Panc1 (cell line): ENCODE data around the gene RNASEH1.

Source experiments
- CTCF ChIP-seq: fragments of 450-650 bp; IDR thresholded peaks from 2 replicates; pipeline ENCODE4 v1.5.1; 2017; ENCODE audit warnings: mild to moderate bottlenecking
- POLR2AphosphoS5 ChIP-seq: IDR thresholded peaks from 2 replicates; pipeline ENCODE4 v1.6.1; 2012; ENCODE audit warnings: mild to moderate bottlenecking, low read depth, low read length, moderate library complexity
- SIN3A ChIP-seq: IDR thresholded peaks from 2 replicates; pipeline ENCODE4 v1.6.1; 2012; ENCODE audit warnings: low read depth, mild to moderate bottlenecking, low read length, moderate library complexity, borderline replicate concordance; ENCODE audit not compliant: insufficient read depth
- TF ChIP-seq, protein P1 (sequence below), 2 experiments: IDR thresholded peaks; 2 replicates each; pipeline ENCODE4 v1.6.1; 2011 to 2012; ENCODE audit warnings: low read depth in 2 of 2, control low read depth in 1 of 2, low read length in 1 of 2, mild to moderate bottlenecking in 1 of 2, moderate library complexity in 1 of 2; ENCODE audit not compliant: insufficient read depth in 1 of 2

- TF ChIP-seq CTCF = no peak
- peak; percentile 2; the same call in 1 of the 2 replicates for TF ChIP-seq SIN3A
- peak; percentile 92 for TF ChIP-seq POLR2AphosphoS5
- TF ChIP-seq, protein P1, sequence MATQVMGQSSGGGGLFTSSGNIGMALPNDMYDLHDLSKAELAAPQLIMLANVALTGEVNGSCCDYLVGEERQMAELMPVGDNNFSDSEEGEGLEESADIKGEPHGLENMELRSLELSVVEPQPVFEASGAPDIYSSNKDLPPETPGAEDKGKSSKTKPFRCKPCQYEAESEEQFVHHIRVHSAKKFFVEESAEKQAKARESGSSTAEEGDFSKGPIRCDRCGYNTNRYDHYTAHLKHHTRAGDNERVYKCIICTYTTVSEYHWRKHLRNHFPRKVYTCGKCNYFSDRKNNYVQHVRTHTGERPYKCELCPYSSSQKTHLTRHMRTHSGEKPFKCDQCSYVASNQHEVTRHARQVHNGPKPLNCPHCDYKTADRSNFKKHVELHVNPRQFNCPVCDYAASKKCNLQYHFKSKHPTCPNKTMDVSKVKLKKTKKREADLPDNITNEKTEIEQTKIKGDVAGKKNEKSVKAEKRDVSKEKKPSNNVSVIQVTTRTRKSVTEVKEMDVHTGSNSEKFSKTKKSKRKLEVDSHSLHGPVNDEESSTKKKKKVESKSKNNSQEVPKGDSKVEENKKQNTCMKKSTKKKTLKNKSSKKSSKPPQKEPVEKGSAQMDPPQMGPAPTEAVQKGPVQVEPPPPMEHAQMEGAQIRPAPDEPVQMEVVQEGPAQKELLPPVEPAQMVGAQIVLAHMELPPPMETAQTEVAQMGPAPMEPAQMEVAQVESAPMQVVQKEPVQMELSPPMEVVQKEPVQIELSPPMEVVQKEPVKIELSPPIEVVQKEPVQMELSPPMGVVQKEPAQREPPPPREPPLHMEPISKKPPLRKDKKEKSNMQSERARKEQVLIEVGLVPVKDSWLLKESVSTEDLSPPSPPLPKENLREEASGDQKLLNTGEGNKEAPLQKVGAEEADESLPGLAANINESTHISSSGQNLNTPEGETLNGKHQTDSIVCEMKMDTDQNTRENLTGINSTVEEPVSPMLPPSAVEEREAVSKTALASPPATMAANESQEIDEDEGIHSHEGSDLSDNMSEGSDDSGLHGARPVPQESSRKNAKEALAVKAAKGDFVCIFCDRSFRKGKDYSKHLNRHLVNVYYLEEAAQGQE (IDR thresholded peaks at IDR 0.05; ENCODE audit: insufficient read depth in 1 of 2, low read depth in 2 of 2, low read length in 1 of 2) = 0 out of 4 replicates have a peak, but pooled peaks of 1 of the 2 experiments have one; percentile 52
These were observed 39.5 kb downstream of the RNASEH1 start for GRCh38 chr2:3518496-3519254.
